UCSD-AML1 (cell line): ENCODE measurements around the gene CENPT.
"Not testable (repeated sequence)": the region's sequence is repeated elsewhere in the genome, so short reads cannot be mapped to it uniquely, and the experiment has no call there.

ENCODE experiments used
- DNase-seq: peaks from one replicate; lab custom pipeline; 2025; ENCODE audit not compliant: unreplicated experiment; lab: John Stamatoyannopoulos, UW

Gene CENPT

DNA sequence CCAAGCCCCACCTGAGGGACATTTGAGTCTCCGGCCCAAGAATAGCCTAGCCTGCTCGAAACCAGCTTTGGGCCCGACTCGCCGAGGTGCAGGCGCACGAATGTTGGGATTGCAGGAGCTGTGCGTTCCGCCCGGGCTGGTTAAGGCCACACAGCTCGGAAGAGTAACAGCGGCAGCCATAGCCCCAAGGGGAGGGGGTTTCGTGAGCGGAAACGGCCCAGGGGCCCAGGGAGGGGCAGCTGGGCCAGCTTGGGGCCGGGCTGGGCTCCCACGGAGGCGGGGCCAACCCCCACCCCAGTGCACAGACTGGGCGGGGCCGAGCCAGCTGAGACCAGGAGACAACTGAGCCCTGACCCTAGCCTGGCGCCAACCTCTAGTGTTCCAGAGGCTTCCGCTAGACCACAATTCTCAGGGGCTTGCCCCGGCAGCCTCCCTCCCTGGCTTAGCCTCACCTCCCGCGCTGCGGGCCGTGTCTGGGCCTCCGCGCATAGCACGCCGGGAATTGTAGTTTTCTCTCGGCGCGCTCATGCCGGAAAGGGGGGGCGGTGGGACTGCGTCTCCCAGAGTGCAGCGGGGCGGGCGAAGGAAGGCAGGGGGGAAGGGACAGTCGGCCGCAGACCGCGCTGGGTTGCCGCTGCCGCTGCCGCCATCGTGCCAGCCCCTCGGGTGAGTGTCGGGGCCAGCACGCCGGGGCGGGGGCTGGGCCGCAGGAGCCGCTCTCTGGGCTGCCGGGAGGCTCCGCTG is 1.0 kb downstream of the CENPT start, which contains the start of gene NUTF2:
NUTF2 (plus strand) TSS at position 614 of the 744 bp plus-strand sequence. CDS start 18,198 bp downstream, outside the sequence.
- peak; percentile 98 for DNase-seq

DNA sequence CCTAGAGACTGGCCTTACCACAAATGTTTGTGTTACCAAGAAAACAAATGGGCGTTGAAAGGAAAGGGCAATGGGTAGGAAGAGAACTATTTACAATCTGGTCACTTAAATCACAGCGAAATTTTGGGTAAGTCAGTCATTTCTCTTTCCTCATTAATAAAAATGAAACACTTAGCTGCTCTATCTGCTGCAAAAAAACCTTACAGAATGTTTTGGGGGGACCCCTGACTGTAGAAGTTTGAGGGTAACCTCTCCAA is 1.5 kb downstream of the CENPT start:
- DNase-seq: no peak

DNA sequence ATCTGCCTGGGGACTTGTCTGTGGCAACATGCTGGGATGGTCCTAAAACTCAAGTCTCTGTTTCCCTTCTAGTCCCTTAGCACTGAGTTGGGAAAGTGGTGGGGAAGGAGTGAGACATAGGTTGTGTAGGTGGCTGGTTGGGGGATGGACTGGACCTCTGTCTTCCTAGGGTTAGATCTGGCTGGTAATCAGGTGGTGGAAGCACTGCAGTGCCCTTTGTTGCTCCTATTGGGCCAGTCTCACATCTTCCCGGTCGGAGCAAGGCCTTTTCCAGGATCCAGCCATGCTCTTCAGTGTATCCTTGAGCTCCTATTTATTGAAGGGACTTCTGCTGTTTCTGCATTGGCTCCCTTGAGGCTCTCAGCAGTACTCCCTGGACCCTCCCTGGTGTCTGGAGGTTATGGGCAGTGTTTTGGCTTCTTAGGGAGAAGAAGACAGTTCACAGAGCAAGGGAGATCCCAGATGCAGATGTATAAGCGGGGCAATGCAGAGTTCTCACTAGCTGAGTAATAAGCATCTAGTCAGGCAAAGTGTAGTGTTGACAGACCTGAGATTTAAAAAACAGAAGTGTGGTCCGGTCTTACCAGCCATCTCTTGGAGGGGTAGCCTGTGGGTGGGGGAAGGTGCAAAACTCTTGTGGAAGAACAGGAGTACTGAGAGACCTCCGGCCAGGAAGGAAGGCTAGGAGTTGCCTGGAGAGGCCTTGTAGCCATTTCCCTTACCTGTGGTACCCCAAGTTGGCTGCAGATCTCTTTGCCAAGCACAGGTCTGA is 2.0 kb downstream of the CENPT start:
- DNase-seq: no peak

DNA sequence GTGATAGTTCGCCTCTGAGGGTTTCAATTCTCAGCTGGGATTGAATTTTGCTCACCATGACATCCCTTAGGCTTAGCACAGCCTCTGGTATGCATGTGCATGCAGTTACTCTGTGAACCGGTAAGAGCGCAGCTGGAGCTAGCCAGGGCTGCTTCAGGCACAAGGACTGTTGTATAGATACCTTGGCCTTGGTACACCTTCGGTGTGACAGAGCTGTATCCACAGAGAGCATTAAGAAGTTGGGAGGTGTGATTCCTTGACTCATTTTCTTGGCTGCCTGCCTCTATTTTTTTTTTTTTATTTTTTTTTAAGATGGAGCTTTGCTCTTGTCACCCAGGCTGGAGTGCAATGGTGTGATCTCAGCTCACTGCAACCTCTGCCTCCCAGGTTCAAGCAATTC is 3.0 kb downstream of the CENPT start:
- DNase-seq: no peak

DNA sequence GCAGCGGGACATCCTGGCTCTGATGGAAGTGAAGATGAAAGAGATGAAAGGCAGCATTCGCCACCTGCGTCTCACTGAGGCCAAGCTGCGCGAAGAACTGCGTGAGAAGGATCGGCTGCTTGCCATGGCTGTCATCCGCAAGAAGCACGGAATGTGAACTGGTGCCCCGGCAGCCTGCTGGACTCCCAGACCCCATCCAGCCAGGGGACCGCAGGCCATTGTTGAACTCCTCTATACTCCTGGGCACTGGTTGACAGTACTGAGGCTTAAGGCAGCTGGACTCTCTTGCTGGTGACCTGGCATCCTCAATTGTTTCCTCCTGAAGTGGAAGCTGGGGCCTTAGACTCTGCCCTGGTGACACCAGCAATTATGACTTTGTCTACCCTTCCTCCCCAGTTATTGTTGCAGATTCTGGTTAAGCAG is 4.1 kb downstream of the CENPT start:
- no peak for DNase-seq

DNA sequence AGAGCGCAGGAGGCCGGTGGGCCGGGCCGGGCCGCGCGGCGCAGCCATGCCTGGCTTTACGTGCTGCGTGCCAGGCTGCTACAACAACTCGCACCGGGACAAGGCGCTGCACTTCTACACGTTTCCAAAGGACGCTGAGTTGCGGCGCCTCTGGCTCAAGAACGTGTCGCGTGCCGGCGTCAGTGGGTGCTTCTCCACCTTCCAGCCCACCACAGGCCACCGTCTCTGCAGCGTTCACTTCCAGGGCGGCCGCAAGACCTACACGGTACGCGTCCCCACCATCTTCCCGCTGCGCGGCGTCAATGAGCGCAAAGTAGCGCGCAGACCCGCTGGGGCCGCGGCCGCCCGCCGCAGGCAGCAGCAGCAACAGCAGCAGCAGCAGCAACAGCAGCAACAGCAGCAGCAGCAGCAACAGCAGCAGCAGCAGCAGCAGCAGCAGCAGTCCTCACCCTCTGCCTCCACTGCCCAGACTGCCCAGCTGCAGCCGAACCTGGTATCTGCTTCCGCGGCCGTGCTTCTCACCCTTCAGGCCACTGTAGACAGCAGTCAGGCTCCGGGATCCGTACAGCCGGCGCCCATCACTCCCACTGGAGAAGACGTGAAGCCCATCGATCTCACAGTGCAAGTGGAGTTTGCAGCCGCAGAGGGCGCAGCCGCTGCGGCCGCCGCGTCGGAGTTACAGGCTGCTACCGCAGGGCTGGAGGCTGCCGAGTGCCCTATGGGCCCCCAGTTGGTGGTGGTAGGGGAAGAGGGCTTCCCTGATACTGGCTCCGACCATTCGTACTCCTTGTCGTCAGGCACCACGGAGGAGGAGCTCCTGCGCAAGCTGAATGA is 4.8 kb downstream of the CENPT start:
- DNase-seq: peak; percentile 82

DNA sequence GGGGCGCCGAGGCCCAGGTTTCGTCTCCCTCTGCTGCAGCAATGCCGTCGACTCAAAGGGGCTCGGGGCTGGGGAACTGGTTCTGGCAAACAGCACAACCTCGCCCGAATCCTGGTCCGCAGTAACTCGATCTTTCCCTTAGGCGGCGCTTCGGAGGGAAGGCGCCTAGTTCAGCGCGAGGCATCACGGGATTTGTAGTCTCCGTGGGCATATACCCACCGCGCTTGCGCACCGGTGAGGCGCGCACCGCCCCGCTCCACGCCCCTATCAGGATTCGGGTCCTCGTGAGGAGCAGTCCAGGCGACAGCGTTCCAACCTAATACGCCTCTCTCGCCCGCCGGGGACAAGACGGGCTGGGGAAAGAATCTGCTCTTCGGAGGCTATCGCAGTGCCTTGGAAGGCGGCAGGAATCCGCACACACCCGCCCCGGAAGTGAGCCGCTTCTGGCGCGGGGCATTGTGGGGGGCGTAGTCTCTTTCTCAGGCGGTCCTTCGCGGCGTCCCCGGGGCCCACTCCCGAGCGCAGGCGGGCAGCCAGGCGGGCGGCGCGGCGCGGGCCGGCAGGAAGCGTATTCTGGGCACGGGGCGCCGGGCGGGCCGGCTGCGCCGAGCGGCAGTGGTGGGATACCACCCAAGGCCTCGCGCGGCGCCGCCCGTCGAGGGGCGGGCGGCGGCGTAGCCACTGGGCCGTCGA is 5.5 kb downstream of the CENPT start, which contains the start of gene THAP11:
THAP11 (plus strand) TSS at position 505 of the 693 bp plus-strand sequence. CDS start 235 bp downstream, outside the sequence.
- peak; percentile 94 for DNase-seq

DNA sequence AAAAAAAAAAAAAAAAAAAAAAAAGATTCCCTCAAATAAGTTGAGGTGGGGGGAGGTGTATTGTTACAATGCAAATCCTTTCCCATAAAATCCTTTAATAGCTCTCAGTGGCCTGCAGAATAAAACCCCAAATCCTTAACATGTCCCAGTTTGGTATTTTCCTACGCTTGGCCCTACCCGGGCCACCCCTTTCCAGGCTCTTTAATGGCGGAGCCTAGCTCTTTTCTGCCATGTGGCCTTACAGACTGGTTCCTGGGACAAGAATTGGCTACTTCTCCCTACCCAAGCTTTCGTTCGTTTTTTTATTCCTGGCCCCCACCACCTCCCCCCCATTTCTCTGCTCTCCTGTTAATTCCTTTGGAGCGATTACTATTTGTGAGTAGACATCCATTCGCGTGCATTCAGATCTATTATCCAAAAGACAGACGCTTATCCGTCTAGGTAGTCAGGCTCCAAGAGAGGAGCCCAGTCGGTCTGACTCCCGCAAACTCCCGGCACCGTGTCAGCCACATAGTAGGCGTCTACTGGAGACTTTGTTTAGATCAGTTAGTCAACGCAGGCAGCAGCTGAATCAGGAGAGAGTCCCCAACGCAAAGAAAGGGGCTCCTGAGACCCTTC is 6.2 kb downstream of the CENPT start:
- DNase-seq: no peak

DNA sequence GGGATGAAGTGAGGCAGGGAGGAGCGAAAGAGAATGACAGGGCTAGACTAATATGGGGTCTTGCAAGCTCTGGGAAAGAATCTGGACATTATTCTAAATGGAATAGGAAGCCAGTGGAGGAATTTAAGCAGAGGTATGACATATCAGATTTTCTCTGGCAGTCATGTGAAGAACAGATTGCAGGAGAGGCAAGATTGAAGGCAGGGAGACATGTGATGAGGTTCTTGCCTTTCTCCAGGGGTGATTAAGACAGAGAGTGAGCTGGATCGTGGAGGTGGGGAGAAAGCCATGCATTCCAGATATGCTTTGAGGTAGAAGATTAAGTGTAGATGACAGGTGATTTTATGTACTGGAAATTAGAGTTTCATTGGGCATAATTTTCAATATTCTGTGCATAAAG is 9.7 kb downstream of the CENPT start:
- no peak for DNase-seq

DNA sequence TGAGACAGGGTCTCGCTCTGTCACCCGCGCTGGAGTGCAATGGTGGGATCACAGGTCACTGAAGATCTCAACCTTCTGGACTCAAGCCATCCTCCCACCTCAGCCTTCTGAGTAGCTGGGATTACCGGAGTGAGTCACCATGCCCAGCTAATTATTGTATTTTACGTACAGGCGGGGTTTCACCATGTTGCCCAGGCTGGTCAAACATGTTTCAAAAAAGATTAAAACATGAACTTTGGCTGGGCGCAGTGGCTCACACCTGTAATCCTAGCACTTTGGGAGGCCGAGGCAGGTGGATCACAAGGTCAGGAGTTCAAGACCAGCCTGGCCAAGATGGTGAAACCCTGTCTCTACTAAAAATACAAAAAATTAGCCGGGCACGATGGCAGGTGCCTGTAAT is 10.3 kb downstream of the CENPT start:
- not testable (repeated sequence) for DNase-seq

DNA sequence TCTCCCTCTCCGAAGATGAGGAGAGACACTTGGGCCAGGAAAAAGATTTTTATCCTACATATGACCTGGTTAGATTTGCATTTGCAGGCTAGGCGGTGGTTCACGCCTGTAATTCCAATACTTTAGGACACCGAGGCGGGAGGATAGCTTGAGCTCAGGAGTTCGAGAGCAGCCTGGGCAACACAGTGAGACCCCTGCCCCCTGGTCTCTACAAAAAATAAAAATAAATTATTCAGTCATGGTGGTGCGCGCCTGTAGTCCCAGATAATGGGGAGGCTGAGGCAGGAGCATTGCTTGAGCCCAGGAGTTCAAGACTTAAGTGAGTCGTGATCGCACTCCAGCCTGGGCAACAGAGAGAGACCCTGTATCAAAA is 13.3 kb downstream of the CENPT start:
- no peak for DNase-seq

DNA sequence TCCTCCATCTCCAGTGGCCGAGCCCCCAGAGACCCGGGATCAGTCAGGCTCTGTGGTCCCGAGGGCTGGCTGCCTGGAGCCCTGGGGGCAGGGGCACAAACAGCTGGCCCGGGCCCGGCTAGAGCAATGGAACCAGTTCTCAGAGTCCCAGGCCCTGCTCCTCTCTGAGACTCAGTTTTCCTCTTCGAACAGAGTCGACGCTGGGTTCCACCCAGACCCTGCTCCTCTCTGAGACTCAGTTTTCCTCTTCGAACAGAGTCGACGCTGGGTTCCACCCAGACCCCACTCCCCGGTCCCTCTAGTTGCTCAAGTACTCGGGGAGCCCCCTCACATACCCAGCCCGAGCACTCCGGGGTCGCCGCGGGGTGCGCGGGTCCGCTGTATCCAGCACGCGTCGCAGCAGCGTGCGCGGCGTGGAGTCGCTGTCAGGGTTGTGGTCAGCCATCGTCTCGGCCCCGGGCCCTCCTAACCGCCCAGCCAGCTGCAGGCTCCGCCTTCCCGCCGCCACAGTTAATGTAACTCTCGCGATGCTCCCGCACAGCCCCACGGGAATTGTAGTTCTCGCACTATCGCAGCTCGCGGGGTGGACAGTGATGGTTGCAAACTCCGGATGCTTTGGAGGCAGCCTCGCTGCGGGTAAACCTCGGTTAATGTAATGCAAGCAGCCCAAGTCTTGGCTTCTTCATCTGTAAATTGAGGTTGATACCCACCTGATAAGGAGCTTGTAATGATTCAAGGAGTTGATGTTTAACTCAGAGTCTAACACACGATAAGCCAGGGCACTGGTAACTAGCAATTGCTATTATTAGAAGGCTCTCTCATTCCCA is 13.9 kb downstream of the CENPT start:
- peak; percentile 91 for DNase-seq

DNA sequence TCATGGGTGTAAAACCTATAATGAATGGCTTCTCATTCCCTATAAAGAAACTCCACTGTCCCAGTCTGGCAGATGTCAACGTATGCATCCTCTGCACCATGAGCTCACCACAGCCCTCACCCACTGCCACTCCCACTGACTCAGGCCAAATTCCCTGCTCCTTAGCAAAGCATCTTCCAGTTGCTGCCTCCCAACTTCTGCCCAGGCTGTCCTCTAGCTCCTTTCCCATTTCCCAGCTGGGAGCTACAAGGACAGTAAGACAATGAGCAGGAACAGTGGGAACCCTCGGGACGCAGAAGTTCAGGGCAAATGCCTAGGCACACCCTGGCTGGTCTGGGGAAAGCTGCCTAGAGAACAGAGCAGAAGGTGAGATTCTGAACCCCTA is 14.5 kb downstream of the CENPT start:
- no peak for DNase-seq

DNA sequence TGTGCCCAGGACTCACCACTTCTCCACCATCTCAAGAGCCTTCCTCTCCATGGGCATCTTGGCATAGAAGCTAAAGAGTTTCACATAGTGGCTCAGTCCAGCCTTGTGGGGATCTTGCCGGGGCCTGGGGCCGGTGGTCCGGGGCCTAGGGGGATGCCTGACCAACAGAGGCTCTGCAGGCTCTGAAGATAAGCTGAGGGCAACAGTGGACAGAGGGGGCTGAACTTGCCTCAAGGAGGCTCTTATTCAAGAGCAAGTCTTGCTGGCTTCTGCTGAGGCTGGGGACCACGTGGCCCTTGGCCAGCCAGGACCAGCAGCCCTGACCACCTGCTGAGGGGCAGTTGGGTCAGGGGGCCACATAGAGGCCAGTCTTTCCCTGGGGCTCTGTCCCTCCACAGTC is 18.8 kb downstream of the CENPT start:
- no peak for DNase-seq

DNA sequence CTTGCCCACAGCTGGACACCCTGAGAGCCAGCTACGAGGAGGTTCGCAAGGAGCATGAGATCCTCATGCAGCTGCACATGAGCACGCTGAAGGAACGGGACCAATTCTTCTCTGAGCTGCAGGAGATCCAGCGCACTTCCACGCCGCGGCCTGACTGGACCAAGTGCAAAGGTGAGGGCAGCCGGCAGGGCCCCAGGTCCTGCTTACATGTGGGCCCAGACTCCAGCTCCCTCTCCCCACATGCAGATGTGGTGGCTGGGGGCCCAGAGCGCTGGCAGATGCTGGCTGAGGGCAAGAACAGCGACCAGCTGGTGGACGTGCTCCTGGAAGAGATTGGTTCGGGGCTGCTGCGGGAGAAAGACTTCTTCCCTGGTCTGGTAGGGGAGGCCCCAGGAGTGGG is 21.6 kb downstream of the CENPT start:
- DNase-seq: no peak

DNA sequence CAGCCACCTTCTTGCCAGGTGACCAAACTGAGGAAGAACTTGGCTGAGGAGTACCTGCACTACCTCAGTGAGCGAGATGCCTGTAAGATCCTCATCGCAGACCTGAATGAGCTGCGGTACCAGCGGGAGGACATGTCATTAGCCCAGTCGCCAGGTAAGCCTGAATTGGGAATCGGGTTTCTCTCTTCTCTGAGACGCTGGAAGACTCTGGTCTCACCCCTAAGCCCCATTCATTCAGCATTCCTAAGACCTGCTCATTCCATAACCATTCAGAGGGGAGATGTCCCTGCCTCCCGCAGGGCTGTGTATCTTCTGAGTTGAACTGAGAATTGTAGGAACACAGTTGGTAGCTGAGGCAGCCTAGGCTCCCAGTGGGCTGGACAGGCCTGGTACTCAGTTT is 22.4 kb downstream of the CENPT start:
- DNase-seq: no peak

DNA sequence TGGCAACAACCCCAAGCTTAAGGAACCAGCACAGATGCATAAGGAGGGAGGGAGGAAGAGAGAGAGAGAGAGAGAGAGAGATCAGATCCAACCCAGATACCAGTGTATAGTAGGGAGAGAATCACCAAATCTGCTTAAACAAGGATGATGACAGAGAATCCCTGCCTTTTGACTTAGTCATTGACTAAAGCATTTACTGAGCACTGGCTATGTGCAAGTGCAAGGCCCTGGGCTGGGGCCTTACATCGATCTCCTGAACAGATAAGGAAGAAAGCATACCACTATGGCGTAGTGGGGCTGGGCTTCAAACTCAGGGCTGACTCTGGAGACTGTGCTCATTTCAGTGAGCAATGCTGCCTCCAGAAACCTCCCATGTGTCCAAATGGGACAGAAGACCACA is 25.0 kb downstream of the CENPT start:
- no peak for DNase-seq

DNA sequence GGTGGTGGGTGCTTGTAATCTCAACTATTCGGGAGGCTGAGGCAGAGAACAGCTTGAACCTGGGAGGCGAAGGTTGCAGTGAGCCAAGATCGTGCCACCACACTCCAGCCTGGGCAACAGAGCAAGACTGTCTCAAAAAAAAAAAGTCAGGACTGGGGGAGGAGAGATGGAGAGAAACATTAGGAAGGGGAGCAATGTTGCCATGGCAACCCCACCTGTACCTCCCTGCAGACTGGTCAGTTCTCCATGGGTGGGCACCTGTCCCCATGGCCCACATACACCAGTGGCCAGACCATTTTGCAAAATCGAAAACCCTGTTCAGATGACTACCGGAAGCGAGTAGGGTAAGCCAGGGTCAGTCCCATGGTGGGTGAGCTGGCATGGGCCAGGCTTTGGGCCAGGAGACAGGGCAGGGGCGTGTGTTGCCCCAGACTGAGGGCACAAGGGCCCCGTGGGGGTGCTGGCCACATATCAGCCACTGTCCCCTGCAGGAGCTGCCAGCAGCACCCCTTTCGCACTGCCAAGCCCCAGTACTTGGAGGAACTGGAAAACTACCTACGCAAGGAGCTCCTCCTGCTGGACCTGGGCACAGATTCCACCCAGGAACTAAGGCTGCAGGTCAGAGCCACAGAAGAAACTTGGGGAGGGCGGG is 26.8 kb downstream of the CENPT start:
- no peak for DNase-seq

DNA sequence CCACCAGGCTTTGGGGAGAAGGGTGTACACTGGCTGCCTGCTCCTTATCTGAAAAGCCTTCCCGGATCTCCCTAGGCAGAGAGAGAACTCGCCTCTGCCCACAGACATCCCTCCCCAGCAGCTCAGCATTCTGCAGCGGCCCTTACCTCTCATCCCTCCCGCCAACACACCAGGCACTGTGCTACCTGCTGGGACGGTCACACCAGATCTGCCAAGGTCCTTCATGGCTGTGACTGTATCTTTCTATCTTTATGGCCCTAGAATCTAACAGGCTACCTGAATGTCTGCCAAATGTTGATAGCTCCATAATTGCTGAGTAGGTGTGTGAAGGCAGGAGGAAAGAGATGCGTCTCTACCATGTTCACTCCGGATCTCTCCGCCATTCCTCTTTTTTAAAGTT is 32.9 kb downstream of the CENPT start:
- DNase-seq: no peak
